Adrenal gland (tissue), 12 donors: ENCODE measurements around the gene MEGF11. TPM values are rescaled to one million over a fixed set of nuclear protein-coding genes. Genes with fewer than 3 reads are reported as not detected.

Source experiments
- DNase-seq, 7 donors: peaks; one replicate each; pipeline ENCODE4 v3.0.0-alpha.2; 2019 to 2020
- H3K27ac ChIP-seq, 5 donors: fragments of 200-600 bp; sonication (generic) in 4 of 5; 1 replicate in 3 of 5; 2 replicates in 2 of 5; pipeline versions ENCODE4 v1.5.1 to v1.8.0; 2016 to 2020; ENCODE audit warnings: mild to moderate bottlenecking in 1 of 5
- H3K27me3 ChIP-seq: fragments of 200-600 bp; 2 replicates; pipeline ENCODE4 v1.8.0; 2021
- H3K36me3 ChIP-seq, 2 donors: fragments of 200-600 bp; replicated peaks in 1 of 2; 1 replicate in 1 of 2; 2 replicates in 1 of 2; pipeline versions ENCODE4 v1.5.1 to v1.8.0; 2018 to 2022
- H3K4me1 ChIP-seq, 2 donors: fragments of 200-600 bp; replicated peaks in 1 of 2; 1 replicate in 1 of 2; 2 replicates in 1 of 2; pipeline versions ENCODE4 v1.5.1 to v1.8.0; 2018 to 2021
- H3K4me3 ChIP-seq, 4 donors: fragments of 200-600 bp; sonication (generic) in 3 of 4; one replicate each; pipeline ENCODE4 v1.5.1; 2016 to 2018
- H3K9me3 ChIP-seq, 3 donors: fragments of 200-600 bp; sonication (generic) in 1 of 3; replicated peaks in 1 of 3; 1 replicate in 2 of 3; 2 replicates in 1 of 3; pipeline versions ENCODE4 v1.5.1 to v1.8.0; 2016 to 2021
- POLR2A ChIP-seq, 2 donors: fragments of 450-650 bp; IDR thresholded peaks; one replicate each; pipeline ENCODE4 v1.6.1; 2017; ENCODE audit warnings: antibody characterized with exemption in 2 of 2, mild to moderate bottlenecking in 2 of 2, moderate library complexity in 1 of 2
- WGBS, 4 donors: extraction: QIAGEN DNeasy Blood & Tissue Kit in 2 of 4; methylation state at CpG; one replicate each; pipeline versions ENCODE4 v1.1.5 to v1.1.7; 2013 to 2017; 5-methylcytosine and 5-hydroxymethylcytosine counted together
- intact Hi-C, 2 donors: fragments of 100-400 bp; cut with DNase I; formaldehyde crosslinking; loops; one replicate each; pipeline versions ENCODE4 v1.14.1 to v1.15.0; 2022 to 2023
- polyA plus RNA-seq, 3 donors: library from polyadenylated mRNA; stranded (reverse); fragments of 200-250 nt in 2 of 3; fragments of 350-450 nt in 1 of 3; fragmentation: Illumina TruSeq in 1 of 3; extraction: RNeasy Lipid Tissue Mini Kit (QIAGEN cat#74804) in 1 of 3; gene quantifications; one replicate each; pipeline ENCODE4 v1.2.3, GENCODE V29; 2013 to 2014
- total RNA-seq, 9 donors: library from RNA; depleted of rRNA in 4 of 9; stranded (reverse); fragments of >200 nt in 4 of 9; fragments of 120-200 nt in 1 of 9; fragmentation: NEBNext Ultra II Directional in 1 of 9; extraction: Animal tissue kit (Norgen Biotek cat#: 25700) in 1 of 9; gene quantifications; one replicate each; pipeline versions ENCODE4 v1.1.0 to v1.2.4, GENCODE V29; 2013 to 2023
- TF ChIP-seq, protein P1 (sequence below), 6 experiments: fragments of 450-650 bp in 4 of 6; fragments of 200-600 bp in 2 of 6; sonication (generic) in 1 of 6; IDR thresholded peaks; 1 replicate in 5 of 6; 2 replicates in 1 of 6; pipeline versions ENCODE4 v1.5.1 to v1.8.0; 2016 to 2021; ENCODE audit warnings: antibody characterized with exemption in 6 of 6, mild to moderate bottlenecking in 2 of 6, moderate library complexity in 1 of 6
- donor health status: healthy with polysubstance abuse.
- donor health status: Bipolar disorder and iron deficiency.
- donor health status: DM: yes; HTN: yes; CAD: no.
- donor health status: DM: no; HTN: no; CAD: no.
- donor health status: DM: no; HTN: no; CAD: no.
- donor health status: DM: yes; HTN: yes; CAD: no.

Gene MEGF11
- total and polyA plus RNA-seq, 12 donors = 0.04 to 0.98 (median 0.14) TPM; not detected in 5

DNA sequence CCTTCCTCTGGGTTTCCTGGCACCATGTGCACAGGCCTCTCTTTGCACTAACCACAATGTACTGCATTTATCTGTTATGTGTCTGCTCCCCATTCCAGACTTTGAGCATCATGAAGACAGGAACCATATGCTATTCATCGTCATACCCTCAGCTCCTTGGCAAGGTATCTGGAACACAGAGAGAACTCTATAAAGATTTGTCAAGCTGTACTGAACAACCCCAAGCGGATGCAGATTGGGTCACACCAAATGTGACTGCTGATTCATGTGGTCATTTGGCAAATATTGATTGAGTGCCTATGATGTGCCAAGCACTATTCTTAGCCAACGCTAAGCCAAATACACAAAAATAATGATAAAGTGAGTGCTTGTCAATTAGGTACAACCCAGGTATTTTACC lies 7.5 kb upstream of the MEGF11 start:
- TF ChIP-seq, protein P1, sequence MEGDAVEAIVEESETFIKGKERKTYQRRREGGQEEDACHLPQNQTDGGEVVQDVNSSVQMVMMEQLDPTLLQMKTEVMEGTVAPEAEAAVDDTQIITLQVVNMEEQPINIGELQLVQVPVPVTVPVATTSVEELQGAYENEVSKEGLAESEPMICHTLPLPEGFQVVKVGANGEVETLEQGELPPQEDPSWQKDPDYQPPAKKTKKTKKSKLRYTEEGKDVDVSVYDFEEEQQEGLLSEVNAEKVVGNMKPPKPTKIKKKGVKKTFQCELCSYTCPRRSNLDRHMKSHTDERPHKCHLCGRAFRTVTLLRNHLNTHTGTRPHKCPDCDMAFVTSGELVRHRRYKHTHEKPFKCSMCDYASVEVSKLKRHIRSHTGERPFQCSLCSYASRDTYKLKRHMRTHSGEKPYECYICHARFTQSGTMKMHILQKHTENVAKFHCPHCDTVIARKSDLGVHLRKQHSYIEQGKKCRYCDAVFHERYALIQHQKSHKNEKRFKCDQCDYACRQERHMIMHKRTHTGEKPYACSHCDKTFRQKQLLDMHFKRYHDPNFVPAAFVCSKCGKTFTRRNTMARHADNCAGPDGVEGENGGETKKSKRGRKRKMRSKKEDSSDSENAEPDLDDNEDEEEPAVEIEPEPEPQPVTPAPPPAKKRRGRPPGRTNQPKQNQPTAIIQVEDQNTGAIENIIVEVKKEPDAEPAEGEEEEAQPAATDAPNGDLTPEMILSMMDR (IDR thresholded peaks at IDR 0.05) = no peak
- TF ChIP-seq POLR2A (IDR thresholded peaks at IDR 0.05) = no peak
- no peaks in the 10 kb centered on the region for H3K36me3 ChIP-seq
- intact Hi-C loops = no loop called here
- no peaks in the 10 kb centered on the region for H3K9me3 ChIP-seq
- no peak overlapping the region for H3K4me3 ChIP-seq
- H3K27me3 ChIP-seq = peaks cover 3% of the 10 kb centered on the region
- 88 to 92% (median 90%) methylated on average over 3 of the region's 3 CpGs for WGBS, 4 donors
- no peak for DNase-seq
- no peak overlapping the region for H3K27ac ChIP-seq
- no peaks in the 10 kb centered on the region for H3K4me1 ChIP-seq

DNA sequence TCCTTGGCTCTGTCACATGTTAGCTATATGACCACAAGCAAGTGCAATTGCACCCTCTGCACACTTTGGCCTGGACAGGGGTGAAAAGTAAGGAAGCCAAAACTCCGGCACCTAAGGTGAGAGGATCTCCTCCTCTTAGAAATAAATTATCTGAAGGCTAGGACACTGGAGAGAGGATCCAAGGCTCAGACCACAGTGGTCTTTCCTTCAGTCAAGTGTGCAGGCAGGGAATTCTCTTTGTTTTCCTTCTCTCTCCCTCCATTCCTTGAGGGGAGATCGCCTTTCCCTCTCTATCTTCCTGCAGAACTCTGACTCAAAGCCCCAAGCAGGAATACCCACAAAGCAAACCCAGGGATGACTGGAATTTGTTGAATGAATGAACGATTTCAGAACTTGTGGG lies 3.1 kb upstream of the MEGF11 start:
- Histone ChIP-seq H3K36me3 (no peaks in the 10 kb centered on the region), H3K27me3 (peaks cover 20% of the 10 kb centered on the region), H3K4me1 (peaks cover 15 to 26% of the 10 kb centered on the region in 2 donors), H3K27ac (no peak overlapping the region), H3K4me3 (no peak overlapping the region), H3K9me3 (no peaks in the 10 kb centered on the region)
- intact Hi-C loops = no loop called here
- no peak for DNase-seq
- 70 to 78% (median 72%) methylated on average over 3 of the region's 3 CpGs for WGBS, 4 donors
- TF ChIP-seq, protein P1 (IDR thresholded peaks at IDR 0.05) = no peak
- no peak for TF ChIP-seq POLR2A (IDR thresholded peaks at IDR 0.05)

DNA sequence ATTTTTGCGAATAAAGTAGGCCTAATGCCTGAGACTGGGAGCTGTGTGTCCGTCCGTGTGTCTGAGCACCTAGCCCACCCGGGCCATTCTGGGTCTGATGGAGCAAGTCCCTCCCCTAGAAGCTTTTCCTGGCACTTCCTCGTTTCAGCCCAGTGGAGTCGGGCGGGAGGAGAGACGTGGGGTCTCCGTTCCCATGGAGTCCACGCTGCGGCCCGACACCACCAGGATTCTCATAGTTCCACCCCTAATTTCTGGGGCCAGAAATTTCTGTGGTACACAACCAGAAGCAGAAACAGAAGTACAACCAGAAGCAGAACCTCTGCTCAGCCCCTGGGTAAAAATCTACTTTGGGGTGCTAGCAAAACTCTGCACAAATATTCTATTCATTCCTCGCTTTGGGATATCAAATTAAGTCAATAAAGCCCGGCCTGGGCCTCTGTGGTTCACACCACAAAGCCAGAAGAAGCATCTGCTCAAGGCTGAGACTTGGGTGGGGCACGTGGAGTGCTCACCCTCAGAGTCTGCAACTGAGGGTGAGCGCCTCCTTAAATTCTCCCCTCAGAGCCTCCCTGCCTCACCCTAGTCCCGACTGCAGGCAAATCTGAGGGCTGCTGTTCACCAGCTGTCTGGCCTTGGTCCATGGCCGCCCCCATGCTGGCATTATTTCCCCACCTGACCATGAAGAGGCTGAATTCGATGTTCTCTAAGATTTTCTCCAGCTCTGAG lies 1.6 kb upstream of the MEGF11 start:
- 47 to 62% (median 49%) methylated on average over 15 to 19 of the region's 19 CpGs for WGBS, 4 donors
- peaks cover 20% of the 10 kb centered on the region for H3K27me3 ChIP-seq
- no peak for DNase-seq
- H3K36me3 ChIP-seq = no peaks in the 10 kb centered on the region
- peaks cover 15 to 28% of the 10 kb centered on the region in 2 donors for H3K4me1 ChIP-seq
- no peaks in the 10 kb centered on the region for H3K9me3 ChIP-seq
- intact Hi-C loops = no loop called here
- no peak overlapping the region for H3K27ac ChIP-seq
- no peak overlapping the region for H3K4me3 ChIP-seq
- TF ChIP-seq POLR2A (IDR thresholded peaks at IDR 0.05) = no peak
- TF ChIP-seq, protein P1 (IDR thresholded peaks at IDR 0.05) = no peak

DNA sequence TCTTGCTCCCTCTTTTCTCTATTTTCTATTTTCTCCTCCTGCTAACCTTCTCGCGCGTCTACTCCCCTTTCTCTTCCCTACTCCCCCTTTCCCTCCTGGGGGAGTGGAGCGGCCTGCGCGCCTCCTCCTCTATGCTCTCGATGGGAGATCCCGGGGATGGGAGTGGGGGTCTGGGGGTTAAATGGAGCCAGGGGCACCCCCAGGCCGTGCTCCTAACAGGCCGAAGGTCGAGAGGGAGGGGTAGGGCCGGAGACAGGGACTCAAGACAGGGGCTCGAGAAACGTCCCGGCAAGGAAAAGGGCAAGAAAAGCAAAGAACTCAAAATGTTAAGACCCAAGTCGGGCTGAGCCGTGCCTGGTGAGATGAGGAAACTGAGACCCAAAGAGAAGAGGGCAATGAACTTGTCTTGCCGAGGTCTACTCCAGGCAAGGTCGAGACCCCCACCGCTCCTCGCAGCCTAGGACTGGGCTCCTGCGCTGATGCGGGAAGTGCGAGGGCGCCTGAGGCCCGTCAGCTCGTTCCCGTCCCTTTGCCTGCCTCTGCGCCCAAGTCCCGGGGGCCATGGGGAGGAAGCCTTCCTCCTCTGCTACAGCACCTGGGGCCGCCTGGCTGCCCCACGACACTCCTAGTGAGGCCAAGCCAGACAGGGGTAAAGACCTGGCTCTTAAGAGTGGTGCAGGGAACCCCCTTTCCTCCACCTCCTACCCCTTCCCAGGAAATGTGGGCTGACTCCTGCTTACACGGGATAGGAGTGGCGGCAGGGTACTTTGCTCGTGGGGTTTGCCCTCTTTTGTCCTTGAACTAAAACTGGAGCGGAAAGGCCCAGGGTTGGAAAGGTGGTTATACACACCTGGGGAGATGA lies 770 bp upstream of the MEGF11 start:
- intact Hi-C loops = no loop called here
- peak overlapping the region in 2 of 4 donors; percentile 30 to 69 for H3K4me3 ChIP-seq
- H3K36me3 ChIP-seq = no peaks in the 10 kb centered on the region
- peaks cover 20% of the 10 kb centered on the region for H3K27me3 ChIP-seq
- 18 to 26% (median 23%) methylated on average over 23 to 36 of the region's 36 CpGs for WGBS, 4 donors
- DNase-seq = no peak
- peaks cover 15 to 28% of the 10 kb centered on the region in 2 donors for H3K4me1 ChIP-seq
- H3K27ac ChIP-seq = no peak overlapping the region
- no peaks in the 10 kb centered on the region for H3K9me3 ChIP-seq
- no peak for TF ChIP-seq POLR2A (IDR thresholded peaks at IDR 0.05)
- TF ChIP-seq, protein P1 (IDR thresholded peaks at IDR 0.05) = no peak
